Measurements from ENCODE around the gene LEFTY1.
"Not testable (repeated sequence)": the region's sequence is repeated elsewhere in the genome, so short reads cannot be mapped to it uniquely, and the experiment has no call there.

The LEFTY1 gene, protein sequence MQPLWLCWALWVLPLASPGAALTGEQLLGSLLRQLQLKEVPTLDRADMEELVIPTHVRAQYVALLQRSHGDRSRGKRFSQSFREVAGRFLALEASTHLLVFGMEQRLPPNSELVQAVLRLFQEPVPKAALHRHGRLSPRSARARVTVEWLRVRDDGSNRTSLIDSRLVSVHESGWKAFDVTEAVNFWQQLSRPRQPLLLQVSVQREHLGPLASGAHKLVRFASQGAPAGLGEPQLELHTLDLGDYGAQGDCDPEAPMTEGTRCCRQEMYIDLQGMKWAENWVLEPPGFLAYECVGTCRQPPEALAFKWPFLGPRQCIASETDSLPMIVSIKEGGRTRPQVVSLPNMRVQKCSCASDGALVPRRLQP

DNA sequence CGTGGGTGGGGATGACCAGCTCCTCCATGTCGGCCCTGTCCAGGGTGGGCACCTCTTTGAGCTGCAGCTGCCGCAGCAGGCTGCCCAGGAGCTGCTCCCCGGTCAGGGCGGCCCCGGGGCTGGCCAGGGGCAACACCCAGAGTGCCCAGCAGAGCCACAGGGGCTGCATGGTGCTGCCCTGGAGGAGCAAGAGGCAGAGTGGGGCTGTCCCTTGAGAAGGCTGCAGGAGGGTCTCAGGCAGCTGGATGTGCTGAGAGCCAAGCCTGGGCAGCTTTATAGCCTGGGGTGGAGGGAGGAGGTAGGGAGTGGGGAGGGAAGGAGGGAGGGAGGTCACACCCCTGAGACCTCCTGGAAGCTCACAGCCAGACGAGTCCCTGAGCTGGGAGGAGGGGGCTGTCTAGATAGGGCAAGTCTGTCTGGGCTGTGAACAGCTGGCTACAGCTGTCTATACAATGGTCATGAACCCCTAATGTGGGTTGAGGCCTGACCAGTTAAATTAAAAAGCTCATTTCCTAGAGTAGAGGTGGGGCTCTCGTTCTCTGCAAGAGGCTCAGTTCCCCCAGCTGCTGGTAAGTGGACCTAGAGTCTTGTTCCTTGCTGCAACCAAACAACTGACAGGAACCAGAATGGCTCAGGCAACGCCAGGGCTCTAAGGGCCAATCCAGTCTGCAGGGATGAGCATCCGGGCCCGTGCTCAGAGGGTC, at the start of gene LEFTY1:
LEFTY1 (minus strand) TSS at position 249 of the 704 bp plus-strand sequence; CDS start at position 169, 80 bp downstream.
- TF ChIP-seq, protein P1, sequence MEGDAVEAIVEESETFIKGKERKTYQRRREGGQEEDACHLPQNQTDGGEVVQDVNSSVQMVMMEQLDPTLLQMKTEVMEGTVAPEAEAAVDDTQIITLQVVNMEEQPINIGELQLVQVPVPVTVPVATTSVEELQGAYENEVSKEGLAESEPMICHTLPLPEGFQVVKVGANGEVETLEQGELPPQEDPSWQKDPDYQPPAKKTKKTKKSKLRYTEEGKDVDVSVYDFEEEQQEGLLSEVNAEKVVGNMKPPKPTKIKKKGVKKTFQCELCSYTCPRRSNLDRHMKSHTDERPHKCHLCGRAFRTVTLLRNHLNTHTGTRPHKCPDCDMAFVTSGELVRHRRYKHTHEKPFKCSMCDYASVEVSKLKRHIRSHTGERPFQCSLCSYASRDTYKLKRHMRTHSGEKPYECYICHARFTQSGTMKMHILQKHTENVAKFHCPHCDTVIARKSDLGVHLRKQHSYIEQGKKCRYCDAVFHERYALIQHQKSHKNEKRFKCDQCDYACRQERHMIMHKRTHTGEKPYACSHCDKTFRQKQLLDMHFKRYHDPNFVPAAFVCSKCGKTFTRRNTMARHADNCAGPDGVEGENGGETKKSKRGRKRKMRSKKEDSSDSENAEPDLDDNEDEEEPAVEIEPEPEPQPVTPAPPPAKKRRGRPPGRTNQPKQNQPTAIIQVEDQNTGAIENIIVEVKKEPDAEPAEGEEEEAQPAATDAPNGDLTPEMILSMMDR (IDR thresholded peaks at IDR 0.05), result no peak
- no peak for TF ChIP-seq ZFX (IDR thresholded peaks at IDR 0.05; ENCODE audit: borderline replicate concordance)
- no peak within 1 kb of the TSS for H3K27ac ChIP-seq

DNA sequence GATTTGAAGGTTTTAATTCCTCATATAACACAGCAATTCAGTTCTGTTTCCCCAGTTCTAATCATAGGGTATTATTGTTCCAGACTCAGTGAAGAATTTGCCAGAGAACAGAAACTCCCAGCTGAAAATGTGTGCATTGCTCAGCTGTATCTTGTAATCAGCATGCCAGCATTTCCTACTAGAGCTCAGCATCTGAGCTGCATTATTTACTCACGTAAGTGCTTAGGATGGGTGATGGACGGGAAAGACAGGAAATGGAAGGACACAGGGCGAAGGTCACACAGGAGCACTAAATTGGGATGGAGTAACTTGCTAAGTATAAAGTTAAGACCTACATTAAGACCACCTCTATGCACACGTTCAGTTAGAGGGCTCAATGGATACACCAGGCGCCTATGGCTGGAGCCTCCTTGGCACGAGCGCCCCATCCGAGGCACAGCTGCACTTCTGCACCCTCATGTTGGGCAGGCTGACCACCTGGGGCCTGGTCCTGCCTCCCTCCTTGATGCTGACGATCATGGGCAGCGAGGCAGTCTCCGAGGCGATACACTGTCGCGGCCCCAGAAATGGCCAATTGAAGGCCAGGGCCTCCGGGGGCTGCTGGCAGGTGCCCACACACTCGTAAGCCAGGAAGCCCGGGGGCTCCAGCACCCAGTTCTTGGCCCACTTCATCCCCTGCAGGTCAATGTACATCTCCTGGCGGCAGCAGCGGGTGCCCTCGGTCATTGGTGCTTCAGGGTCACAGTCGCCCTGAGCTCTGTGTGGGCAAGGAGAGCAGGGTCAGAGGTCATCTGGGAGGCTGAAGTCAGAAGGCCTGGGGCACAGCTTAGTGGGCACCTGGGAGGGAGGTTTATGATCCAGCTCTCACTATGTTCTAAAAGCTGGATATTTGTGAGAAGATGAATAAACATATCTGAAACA, 48.4 kb upstream of the LEFTY1 start:
- H3K27ac ChIP-seq, result no peak overlapping the region

DNA sequence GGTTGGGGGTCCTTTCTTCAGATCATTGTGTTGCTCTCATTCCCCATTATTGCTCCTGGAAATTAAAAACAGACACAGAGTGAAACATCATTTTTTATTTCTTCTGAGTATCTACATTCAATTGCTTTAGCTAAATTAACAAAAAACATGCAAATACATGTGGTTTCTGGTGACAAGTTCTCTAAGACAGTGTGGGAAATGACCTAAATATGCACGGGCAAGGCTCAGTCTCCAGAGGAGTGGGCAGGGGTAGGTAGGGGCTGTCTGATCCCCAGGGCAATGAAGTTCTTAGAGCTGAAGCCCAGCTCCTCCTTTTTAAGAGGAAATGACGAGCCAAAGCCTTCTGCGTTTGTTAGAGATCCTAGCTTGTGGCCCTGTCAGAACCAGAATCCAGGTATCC, 47.6 kb upstream of the LEFTY1 start:
- H3K27ac ChIP-seq, result no peak overlapping the region
- TF ChIP-seq, protein P1 (IDR thresholded peaks at IDR 0.05), result no peak
- no peak for TF ChIP-seq ZFX (IDR thresholded peaks at IDR 0.05; ENCODE audit: borderline replicate concordance)

More for the DNA sequence above, 48.4 kb upstream of the LEFTY1 start:
- TF ChIP-seq, protein P1 (IDR thresholded peaks at IDR 0.05), result no peak
- TF ChIP-seq ZFX (IDR thresholded peaks at IDR 0.05; ENCODE audit: borderline replicate concordance), result no peak

DNA sequence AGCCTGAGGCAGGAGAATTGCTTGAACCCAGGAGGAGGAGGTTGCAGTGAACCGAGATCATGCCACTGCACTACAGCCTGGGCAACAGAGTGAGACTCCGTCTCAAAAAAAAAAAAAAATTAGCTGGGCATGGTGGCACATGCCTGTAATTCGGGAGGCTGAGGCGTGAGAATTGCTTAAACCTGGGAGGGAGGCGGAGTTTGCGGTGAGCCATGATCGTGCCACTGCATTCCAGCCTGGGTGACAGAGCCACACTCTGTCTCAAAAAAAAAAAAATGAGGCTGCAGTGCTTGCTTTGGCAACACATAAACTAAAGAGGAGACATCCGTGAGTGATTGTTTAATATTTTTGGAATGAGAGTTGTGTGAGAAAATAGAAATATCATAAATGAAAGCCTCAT, 47.1 kb upstream of the LEFTY1 start:
- not testable (repeated sequence) for H3K27ac ChIP-seq

DNA sequence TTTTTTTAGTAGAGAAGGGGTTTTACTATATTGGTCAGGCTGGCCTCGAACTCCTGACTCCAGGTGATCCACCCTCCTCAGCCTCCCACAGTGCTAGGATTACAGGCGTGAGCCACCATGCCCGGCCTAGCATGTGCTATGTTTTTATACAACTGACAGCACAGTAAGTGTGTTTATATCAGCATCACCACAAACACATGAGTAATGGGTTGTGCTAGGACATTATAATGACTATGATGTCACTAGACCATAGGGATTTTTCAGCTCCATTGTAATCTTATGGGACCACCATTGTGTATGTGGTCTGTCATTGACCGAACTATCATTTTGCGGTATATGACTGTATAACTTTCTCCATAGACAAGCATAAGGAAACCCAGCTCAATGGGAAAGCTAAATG, 45.8 kb upstream of the LEFTY1 start:
- TF ChIP-seq, protein P1 (IDR thresholded peaks at IDR 0.05), result no peak
- no peak for TF ChIP-seq ZFX (IDR thresholded peaks at IDR 0.05; ENCODE audit: borderline replicate concordance)
- H3K27ac ChIP-seq, result no peak overlapping the region

DNA sequence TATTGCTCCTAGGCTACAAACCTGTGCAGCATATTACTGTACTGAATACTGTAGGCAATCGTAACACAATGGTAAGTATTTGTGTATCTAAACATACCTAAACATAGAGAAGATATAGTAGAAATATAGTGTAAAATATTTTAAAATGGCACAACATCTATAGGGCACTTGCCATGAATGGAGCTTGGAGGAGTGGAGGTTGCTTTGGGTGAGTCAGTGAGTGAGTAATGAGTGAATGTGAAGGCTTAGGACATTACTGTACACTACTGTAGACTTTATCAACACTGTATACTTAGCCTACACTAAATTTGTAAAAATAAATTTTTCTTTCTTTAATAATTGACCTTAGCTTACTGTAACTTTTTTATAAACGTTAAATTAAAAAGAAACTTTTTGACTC, 44.1 kb upstream of the LEFTY1 start:
- H3K27ac ChIP-seq, result no peak overlapping the region
- no peak for TF ChIP-seq ZFX (IDR thresholded peaks at IDR 0.05; ENCODE audit: borderline replicate concordance)
- TF ChIP-seq, protein P1 (IDR thresholded peaks at IDR 0.05), result no peak
